GM23338 (cell line): Measurements from ENCODE around the gene MYO7B. TPM values are rescaled to one million over a fixed set of nuclear protein-coding genes. Genes with fewer than 3 reads are reported as not detected.

Experiments used
- ATAC-seq: fragments of 200-7000 bp; cut with Tn5 transposase; 3 replicates; pipeline ENCODE4 v1.9.1; 2020
- DNase-seq: peaks from one replicate; pipeline ENCODE4 v3.0.0-alpha.2; 2015; ENCODE audit warnings: low spot score
- H2AFZ ChIP-seq: fragments of 200-600 bp; sonication (generic); 2 replicates; pipeline ENCODE4 v1.8.0; 2016; ENCODE audit warnings: antibody characterized with exemption, mild to moderate bottlenecking, moderate library complexity
- H3F3A ChIP-seq: fragments of 200-600 bp; sonication (generic); replicated peaks from 2 replicates; pipeline ENCODE4 v1.8.0; 2017; ENCODE audit warnings: antibody characterized with exemption, mixed run types, low read depth
- H3K27ac ChIP-seq: fragments of 200-600 bp; sonication (generic); 2 replicates; pipeline ENCODE4 v1.6.1; 2016; ENCODE audit warnings: low read depth
- H3K27me3 ChIP-seq: fragments of 200-600 bp; sonication (generic); 2 replicates; pipeline ENCODE4 v1.8.0; 2016; ENCODE audit warnings: mild to moderate bottlenecking, mixed run types, moderate library complexity; ENCODE audit not compliant: insufficient read depth
- H3K36me3 ChIP-seq: fragments of 200-600 bp; sonication (generic); 2 replicates; pipeline ENCODE4 v1.8.0; 2016; ENCODE audit warnings: mild to moderate bottlenecking; ENCODE audit not compliant: insufficient read depth
- H3K4me1 ChIP-seq: fragments of 200-600 bp; sonication (generic); 2 replicates; pipeline ENCODE4 v1.8.0; 2016; ENCODE audit warnings: mild to moderate bottlenecking, moderate library complexity; ENCODE audit not compliant: insufficient read depth
- H3K4me2 ChIP-seq: fragments of 200-600 bp; sonication (generic); 2 replicates; pipeline ENCODE4 v1.7.1; 2017; ENCODE audit warnings: mixed run types
- H3K4me3 ChIP-seq: fragments of 200-600 bp; sonication (generic); 2 replicates; pipeline ENCODE4 v1.6.1; 2016; ENCODE audit warnings: mixed run types
- H3K79me2 ChIP-seq: fragments of 200-600 bp; sonication (generic); replicated peaks from 2 replicates; pipeline ENCODE4 v1.8.0; 2017; ENCODE audit warnings: mild to moderate bottlenecking; ENCODE audit not compliant: insufficient read depth
- H3K9me2 ChIP-seq: fragments of 200-600 bp; sonication (generic); 2 replicates; pipeline ENCODE4 v1.8.0; 2017; ENCODE audit not compliant: insufficient read depth
- H4K20me1 ChIP-seq: fragments of 200-600 bp; sonication (generic); replicated peaks from 2 replicates; pipeline ENCODE4 v1.8.0; 2017; ENCODE audit warnings: mild to moderate bottlenecking; ENCODE audit not compliant: insufficient read depth
- H3K27ac Mint-ChIP-seq: 2 replicates; pipeline ENCODE4 v1.8.0; 2020; ENCODE audit warnings: inconsistent platforms, mild to moderate bottlenecking, moderate library complexity, mixed read lengths
- H3K27me3 Mint-ChIP-seq: 3 replicates; pipeline ENCODE4 v1.8.0; 2022; ENCODE audit warnings: low read depth, mild to moderate bottlenecking, moderate library complexity, mixed read lengths, inconsistent platforms; ENCODE audit not compliant: insufficient read depth, poor library complexity
- H3K36me3 Mint-ChIP-seq: 3 replicates; pipeline ENCODE4 v1.8.0; 2021; ENCODE audit warnings: low read depth, mild to moderate bottlenecking, inconsistent platforms, moderate library complexity, mixed read lengths
- H3K4me1 Mint-ChIP-seq: 3 replicates; pipeline ENCODE4 v1.8.0; 2020; ENCODE audit warnings: mild to moderate bottlenecking, inconsistent platforms, mixed read lengths
- H3K4me3 Mint-ChIP-seq: 3 replicates; pipeline ENCODE4 v1.8.0; 2021; ENCODE audit warnings: moderate library complexity, mild to moderate bottlenecking, inconsistent platforms, mixed read lengths
- H3K9me3 Mint-ChIP-seq: 3 replicates; pipeline ENCODE4 v1.8.0; 2020; ENCODE audit warnings: moderate library complexity, mild to moderate bottlenecking, inconsistent platforms, mixed read lengths
- CREB1 ChIP-seq: fragments of 250-450 bp; sonication (Bioruptor Pico); IDR thresholded peaks from 2 replicates; pipeline ENCODE4 v1.5.0; 2020; ENCODE audit warnings: low read depth, mild to moderate bottlenecking, moderate library complexity
- EZH2 ChIP-seq: fragments of 200-600 bp; sonication (generic); IDR thresholded peaks from one replicate; pipeline ENCODE4 v1.8.0; 2017; ENCODE audit warnings: antibody characterized with exemption, mild to moderate bottlenecking, low read depth; ENCODE audit not compliant: unreplicated experiment
- EZH2phosphoT487 ChIP-seq: fragments of 200-600 bp; sonication (generic); IDR thresholded peaks from one replicate; pipeline ENCODE4 v1.8.1; 2018; ENCODE audit warnings: antibody characterized with exemption; ENCODE audit not compliant: unreplicated experiment
- JUNB ChIP-seq: IDR thresholded peaks from one replicate; pipeline ENCODE4 v1.6.1; 2016; ENCODE audit warnings: antibody characterized with exemption; ENCODE audit not compliant: unreplicated experiment
- NANOG ChIP-seq: IDR thresholded peaks from 2 replicates; pipeline ENCODE4 v1.6.1; 2016; ENCODE audit warnings: antibody characterized with exemption, borderline replicate concordance
- POLR2AphosphoS5 ChIP-seq: IDR thresholded peaks from 2 replicates; pipeline ENCODE4 v1.6.1; 2016; ENCODE audit warnings: antibody characterized with exemption, low read depth
- REST ChIP-seq: IDR thresholded peaks from one replicate; pipeline ENCODE4 v1.6.1; 2018; ENCODE audit warnings: antibody characterized with exemption; ENCODE audit not compliant: unreplicated experiment
- polyA plus RNA-seq: library from polyadenylated mRNA; unstranded; fragments of >200 nt; fragmentation: Nextera tagmentation; extraction: Ambion mirVana; gene quantifications from 2 replicates; pipeline ENCODE4 v1.2.1, GENCODE V29; 2016
- total RNA-seq: library from RNA; depleted of rRNA; stranded (reverse); fragments of >200 nt; shearing (Covaris generic); gene quantifications from 2 replicates; pipeline ENCODE4 v1.2.3, GENCODE V29; 2014

Gene MYO7B
- total and polyA plus RNA-seq, 2 experiments from 2014 or later, result not detected

GRCh38 chr2:127612111-127612822 is 76.8 kb downstream of the MYO7B start (continued):
- TF ChIP-seq EZH2 (no peak), CREB1 (CRISPR knock-in tag) (no peak), REST (no peak), EZH2phosphoT487 (no peak), POLR2AphosphoS5 (no peak)

DNA sequence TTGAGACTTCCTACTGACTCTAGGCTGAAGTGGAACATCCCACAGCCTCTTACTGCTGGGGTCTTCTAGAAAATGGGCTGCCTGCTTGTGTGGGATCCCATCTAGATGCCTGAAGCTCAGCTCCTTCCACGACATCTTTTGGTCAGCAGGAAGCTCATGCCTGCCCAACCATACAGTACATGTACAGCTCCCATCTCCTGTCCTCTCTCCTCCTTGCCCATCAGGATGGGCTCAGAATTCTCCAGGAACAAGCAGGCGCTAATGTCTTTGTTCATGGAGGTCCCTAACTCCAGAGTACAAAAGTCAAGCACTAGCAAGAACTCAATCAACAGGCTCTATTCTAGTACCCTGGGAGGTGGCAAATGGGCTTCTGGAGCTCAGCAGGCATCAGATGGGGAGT is 78.8 kb downstream of the MYO7B start:
- Histone ChIP-seq H3K4me3 (no peak overlapping the region), H3K36me3 (no peaks in the 10 kb centered on the region), H3K27me3 (no peaks in the 10 kb centered on the region), H3F3A (no peaks in the 10 kb centered on the region), H3K79me2 (no peaks in the 10 kb centered on the region), H3K4me1 (no peaks in the 10 kb centered on the region), H4K20me1 (no peaks in the 10 kb centered on the region), H2AFZ (no peak overlapping the region), H3K4me2 (no peak overlapping the region), H3K27ac (no peak overlapping the region), H3K9me2 (peaks cover 3% of the 10 kb centered on the region; the same call in 1 of the 2 replicates)
- no peak overlapping the region for H3K27ac Mint-ChIP-seq
- H3K27me3 Mint-ChIP-seq, result peaks cover 11% of the 10 kb centered on the region
- peaks cover 5% of the 10 kb centered on the region; the same call in 1 of the 3 replicates for H3K9me3 Mint-ChIP-seq
- no peaks in the 10 kb centered on the region for H3K4me1 Mint-ChIP-seq
- no peaks in the 10 kb centered on the region; the same call in 2 of the 3 replicates for H3K36me3 Mint-ChIP-seq
- TF ChIP-seq CREB1 (CRISPR knock-in tag) (no peak), EZH2phosphoT487 (no peak)
- no peak for ATAC-seq
- DNase-seq, result no peak
- H3K4me3 Mint-ChIP-seq, result no peak overlapping the region

DNA sequence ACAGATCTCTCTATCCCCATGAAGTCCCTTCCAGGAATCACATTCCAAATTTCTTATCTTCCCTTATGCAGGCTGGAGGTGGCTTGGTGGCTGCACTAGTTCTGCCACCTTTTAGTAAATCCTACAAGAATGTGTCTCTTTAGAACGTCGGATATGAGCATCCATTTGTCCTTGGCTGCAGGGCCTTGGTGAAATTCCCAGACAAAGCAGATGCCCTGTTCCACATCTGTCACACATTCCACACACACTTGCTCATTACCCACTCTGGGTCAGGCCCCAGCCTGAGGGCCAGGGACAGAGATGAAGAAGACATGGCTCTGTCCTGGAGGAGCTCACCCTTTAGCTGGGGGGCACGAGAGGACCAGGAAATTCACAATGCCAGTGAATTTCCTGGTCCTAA is 79.2 kb downstream of the MYO7B start:
- peaks cover 5% of the 10 kb centered on the region; the same call in 1 of the 3 replicates for H3K9me3 Mint-ChIP-seq
- Histone ChIP-seq H3K4me3 (no peak overlapping the region), H3K9me2 (peaks cover 3% of the 10 kb centered on the region; the same call in 1 of the 2 replicates), H3K4me2 (no peak overlapping the region), H4K20me1 (no peaks in the 10 kb centered on the region), H3K79me2 (no peaks in the 10 kb centered on the region), H3K36me3 (no peaks in the 10 kb centered on the region), H3K4me1 (no peaks in the 10 kb centered on the region), H3F3A (no peaks in the 10 kb centered on the region), H3K27ac (no peak overlapping the region), H3K27me3 (no peaks in the 10 kb centered on the region), H2AFZ (no peak overlapping the region)
- no peak for DNase-seq
- no peak overlapping the region for H3K4me3 Mint-ChIP-seq
- no peak overlapping the region for H3K27ac Mint-ChIP-seq
- no peaks in the 10 kb centered on the region; the same call in 2 of the 3 replicates for H3K36me3 Mint-ChIP-seq
- peaks cover 11% of the 10 kb centered on the region for H3K27me3 Mint-ChIP-seq
- no peaks in the 10 kb centered on the region for H3K4me1 Mint-ChIP-seq
- ATAC-seq, result no peak
- TF ChIP-seq JUNB, result no peak
- TF ChIP-seq NANOG, result no peak
- no peak for TF ChIP-seq REST
